HG03342 (cell line): ENCODE results near the gene SYNRG.

Experiments used
- ATAC-seq: cut with Tn5 transposase; IDR thresholded peaks from one replicate; pipeline ENCODE4 v1.9.1; 2021; ENCODE audit warnings: mild to moderate bottlenecking, moderate library complexity; ENCODE audit not compliant: unreplicated experiment

SYNRG gene

GRCh38 chr17:37604556-37604955 lies 4.7 kb downstream of the SYNRG start:
- ATAC-seq, result no peak

DNA sequence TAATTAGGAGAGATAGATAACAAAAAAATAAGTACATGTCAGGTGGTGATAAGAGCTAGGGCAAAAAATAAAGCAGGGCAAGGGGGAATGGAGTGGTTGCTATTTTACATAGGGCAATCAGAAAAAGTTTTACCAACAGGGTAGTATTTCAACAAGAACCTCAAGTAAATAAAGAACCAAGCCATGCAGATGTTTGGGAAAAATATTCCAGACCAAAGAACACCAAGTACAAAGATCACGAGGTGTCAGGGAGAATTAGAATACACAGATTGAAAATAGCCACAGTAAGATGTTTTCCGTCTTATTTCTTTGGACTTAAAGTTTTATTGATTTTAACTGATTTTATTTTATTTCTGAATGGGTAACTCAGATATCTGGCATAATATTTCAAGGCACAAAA lies 11.1 kb downstream of the SYNRG start:
- ATAC-seq, result no peak

DNA sequence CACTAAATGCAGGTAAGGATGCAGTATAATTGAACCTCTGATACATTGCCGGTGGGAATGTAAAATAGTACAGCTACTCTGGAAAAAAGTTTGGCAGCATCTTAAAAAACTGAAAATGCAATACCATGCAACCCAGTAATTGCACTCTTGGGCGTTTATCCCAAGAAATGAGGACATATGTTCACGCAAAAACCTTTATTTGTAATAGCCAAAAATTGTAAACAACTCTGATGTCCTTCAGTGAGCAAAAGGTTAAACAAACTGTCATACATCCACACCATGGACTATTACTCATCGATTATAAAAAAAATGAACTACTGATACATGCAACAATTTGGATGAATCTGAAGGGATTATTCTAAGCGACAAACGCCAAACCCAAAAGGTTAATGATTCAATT lies 16.9 kb downstream of the SYNRG start:
- ATAC-seq, result no peak

GRCh38 chr17:37585066-37585465 lies 24.2 kb downstream of the SYNRG start:
- no peak for ATAC-seq

DNA sequence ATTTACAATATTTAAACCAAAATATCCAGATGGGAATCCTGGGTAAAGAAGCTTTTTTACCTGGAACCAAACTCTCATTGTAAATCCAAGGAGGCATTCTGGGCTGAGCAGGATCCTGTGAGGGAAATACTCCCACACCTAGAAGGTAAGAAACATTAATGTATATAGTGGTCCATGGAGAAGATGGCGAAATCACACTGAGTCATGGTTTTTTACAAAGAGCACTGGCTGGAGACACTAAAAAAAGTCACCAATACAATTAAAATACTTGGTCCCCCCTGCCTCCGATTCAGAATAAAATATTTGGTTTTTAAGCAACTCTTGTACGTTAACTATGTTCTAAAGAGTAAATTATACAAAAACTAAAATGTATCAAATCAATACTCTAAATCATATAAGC lies 32.9 kb downstream of the SYNRG start:
- no peak for ATAC-seq

DNA sequence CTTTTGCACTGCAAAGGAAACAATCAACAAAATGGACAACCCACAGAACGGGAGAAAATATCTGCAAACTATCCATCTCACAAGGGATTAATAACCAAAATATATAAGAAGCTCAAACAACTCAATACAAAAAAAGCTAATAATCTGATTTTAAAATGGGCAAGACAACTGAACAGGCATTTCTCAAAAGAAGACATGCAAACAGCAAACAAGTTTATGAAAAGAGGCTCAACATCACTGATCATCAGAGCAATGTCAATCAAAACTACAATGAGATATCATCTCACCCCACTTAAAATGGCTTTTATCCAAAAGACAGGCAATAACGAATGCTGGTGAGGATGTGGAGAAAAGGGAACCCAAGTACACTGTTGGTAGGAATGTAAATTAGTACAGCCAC lies 34.8 kb downstream of the SYNRG start:
- no peak for ATAC-seq

DNA sequence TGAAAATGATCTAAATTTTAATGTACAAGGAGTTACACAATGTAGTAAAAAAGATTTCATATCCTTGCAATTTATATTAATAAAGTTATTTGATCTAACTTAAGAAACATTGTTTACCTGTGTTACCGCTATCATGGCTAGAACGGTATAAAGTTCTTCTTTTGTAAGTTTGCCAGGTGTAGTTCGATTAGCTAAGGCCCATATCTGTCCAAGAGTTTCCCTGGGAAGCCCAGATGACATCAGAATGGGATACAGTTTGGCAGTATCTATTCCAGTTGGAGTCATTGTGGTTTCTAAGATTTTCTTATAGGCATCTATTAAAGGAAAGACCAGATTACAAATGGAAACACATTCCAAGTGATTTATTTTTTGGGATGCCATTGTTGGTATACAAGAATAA lies 37.5 kb downstream of the SYNRG start:
- no peak for ATAC-seq

- no peak for ATAC-seq
These were observed 38.6 kb downstream of the SYNRG start for GRCh38 chr17:37570527-37571093.

DNA sequence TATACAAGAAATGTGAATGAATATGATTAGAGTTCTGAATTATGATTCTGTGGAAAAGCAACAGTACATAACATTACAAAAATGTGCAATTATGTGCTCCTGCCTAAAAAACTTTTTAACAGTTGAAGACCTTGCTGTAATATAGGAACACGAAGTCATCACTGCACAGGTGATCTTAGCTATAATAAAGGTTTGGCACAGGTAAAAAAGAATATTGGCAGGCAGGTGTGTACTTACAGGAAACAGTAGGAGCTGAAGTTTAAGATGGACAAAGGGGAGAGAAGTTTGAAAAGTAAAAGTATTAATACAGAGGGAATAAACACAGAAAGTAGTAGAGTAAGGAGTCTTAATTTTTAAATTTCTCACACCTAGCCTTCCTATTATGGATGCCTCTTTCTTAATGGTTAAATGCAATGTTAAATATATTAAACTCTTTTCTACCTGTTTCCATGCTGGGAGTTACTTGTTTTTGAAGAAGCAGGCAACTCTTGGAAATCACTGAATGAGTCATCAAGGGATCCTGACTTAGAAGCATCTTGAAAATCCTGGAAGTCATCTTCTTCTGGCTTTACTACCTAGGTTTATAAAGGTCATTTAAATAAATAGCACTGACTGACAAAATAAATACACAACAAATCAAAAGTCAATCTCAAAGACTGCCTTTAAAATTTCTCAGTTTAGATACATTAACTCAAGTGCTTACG lies 40.7 kb downstream of the SYNRG start:
- ATAC-seq, result no peak

GRCh38 chr17:37567538-37567937 lies 41.7 kb downstream of the SYNRG start:
- ATAC-seq, result no peak

DNA sequence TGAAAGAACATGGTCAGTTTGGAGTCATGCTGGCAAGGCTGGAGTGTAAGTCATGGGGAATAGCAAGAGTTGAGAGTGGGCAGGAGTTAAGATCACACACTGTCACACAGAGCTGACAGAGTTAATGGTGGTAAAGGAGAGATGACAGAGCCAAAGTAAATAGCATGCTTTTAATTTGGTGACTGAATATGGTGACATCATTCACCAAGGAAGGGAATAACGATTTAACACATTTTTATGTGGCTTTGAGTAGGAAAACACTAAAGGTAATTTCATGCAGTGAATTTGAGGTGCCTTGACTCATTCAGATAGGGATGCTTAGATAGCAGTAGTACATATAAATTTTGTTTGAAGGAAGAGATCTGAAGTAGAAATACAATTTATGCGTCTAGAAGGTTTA lies 42.1 kb downstream of the SYNRG start:
- no peak for ATAC-seq

DNA sequence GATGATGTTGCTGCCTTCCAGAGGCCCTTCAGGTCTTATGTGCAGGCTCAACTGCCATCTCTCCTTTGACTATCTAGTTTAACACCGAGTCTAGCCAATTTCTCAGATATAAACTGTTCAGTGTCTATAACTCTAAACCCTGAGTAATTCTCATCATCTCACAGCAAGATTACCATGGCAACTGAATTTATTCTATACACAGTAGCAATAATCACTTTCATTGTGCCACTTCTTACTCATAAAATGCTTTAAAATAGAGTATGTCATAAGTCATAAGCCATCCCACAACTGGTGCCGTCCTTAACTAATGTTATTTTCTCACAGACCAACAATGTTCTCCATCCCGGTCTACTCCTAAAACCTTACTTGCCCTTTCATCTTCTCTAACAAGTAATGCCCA lies 45.0 kb downstream of the SYNRG start:
- ATAC-seq, result no peak

DNA sequence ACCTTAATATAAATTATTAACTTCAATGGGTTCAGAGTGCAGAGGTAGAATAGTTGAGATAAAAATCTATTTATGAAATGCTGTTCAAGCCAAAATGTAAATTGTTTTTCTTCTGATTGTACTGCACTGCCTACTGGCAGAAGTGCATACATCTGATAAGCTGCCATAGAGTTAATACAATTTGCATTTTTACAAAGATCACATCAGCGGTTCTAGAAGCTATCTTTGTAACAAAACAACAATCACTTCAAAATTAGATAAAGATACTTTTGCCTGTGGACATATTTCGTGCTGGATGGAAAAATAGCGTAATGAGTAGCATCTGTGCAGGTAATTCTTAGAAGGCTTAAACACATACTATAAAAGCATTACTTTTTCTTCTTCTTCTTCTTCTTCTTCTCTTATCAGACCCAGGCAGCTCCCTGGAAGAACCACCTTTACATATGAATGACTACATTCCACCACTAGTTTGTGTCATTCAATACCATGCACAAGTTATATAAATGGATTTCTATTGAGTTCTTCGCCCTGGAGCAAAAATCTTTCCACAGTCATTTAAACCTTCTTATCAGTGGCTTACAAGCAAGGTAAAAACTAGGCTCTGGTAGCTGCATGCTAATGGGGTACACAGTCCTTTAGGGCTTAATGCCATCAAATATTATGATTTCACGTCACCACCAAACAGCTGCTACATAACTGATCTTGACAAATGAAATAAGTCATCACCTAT lies 47.0 kb downstream of the SYNRG start:
- ATAC-seq, result no peak

DNA sequence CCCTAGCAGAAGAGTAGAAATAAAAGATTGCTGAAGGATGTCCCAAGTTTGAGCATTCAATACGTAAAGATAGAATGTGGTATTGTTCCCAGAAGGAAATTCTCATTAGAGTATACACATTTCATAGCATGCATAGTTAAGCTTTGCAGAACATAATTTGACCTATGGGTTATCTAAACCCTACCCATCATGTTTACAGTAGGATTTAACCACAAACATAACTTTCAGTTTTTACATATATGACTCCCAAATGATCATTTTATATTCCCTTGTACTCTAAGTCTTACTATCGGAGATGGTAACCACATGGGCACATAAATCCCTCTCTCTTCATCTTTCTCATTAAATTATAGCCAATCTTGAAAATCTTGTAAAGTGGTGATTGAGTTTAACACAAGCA lies 50.9 kb downstream of the SYNRG start:
- ATAC-seq, result no peak

DNA sequence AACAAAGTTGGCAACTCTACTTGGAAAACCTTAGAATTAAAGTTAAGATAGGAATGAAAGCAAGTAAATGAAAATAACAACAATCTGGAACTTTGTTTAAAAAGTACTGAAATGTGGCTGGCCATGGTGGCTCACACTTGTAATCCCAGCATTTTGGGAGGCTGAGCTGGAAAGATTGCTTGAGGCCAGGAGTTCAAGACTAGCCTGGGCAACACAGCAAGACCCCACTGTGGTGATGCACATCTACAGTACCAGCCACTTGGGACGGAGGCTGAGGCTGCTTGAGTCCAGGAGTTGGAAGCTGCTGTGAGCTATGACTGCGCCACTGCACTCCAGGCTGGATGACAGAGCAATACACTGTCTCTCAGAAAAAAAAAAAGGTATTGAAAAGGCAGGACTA lies 51.7 kb downstream of the SYNRG start:
- no peak for ATAC-seq

- no peak for ATAC-seq
These were observed 53.8 kb downstream of the SYNRG start for GRCh38 chr17:37555386-37555785.

GRCh38 chr17:37553401-37553966 lies 55.7 kb downstream of the SYNRG start:
- ATAC-seq, result no peak

GRCh38 chr17:37551788-37552187 lies 57.4 kb downstream of the SYNRG start:
- ATAC-seq, result no peak

DNA sequence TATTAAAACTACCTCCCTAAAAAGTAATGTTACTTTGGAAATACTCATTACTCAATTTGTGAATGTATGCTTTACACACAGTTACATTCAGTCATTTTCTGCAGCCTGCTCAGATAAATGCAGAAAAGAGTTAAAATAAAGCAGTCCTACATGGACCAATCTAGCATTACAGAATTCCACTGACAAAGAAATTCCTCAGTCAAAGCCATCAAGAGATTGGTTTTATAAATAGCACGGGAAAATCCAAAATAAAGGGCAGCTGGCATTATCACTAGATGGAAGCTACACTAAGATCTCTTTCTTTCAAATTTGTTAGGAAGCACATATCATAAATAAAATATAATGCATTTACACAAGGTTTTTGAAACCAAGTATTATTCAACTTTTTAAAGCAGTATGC lies 61.2 kb downstream of the SYNRG start:
- no peak for ATAC-seq

GRCh38 chr17:37546302-37546701 lies 62.9 kb downstream of the SYNRG start:
- ATAC-seq, result no peak

DNA sequence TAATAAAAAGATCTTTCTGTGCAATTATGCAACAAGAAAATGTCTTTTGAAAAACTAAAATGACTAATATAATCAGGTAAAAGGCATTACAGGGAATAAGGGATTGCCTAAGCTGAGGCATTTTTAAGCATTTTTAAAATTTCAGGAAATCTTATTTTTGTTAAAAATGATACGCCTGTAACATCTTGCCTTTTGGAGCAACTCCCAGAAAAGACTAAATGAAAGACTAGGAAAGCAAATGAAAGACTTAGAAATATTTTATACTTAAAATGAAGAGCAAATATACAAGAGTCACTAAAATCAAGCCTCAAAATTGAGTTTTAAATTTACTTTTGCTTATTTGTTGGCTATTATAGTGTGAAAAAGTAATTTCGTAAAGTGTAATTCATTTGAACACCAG lies 63.7 kb downstream of the SYNRG start:
- ATAC-seq, result no peak

DNA sequence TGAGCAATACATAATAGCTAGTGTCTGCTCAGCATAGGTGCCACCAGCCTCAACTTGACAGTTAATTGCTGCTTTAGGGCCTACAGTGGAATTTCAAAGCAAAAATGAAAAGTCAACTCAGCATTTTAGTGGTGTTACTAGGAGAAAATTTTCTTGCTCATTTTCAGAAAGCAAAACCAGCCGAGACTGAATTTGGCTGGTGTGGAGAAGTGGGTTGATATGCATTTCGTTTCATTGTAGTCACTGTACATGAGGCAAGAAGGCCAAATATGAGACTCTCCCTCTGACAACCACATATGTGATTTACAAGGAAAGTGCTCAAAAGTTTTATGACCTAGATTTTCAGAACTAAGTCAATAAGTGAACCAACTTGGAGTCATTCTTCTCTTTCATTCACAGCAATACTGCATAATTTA lies 65.6 kb downstream of the SYNRG start:
- no peak for ATAC-seq
